Hepatocyte (in vitro differentiated cells): ENCODE results near the gene ZNF224.

Source experiments
- EZH2phosphoT487 ChIP-seq: fragments of 200-600 bp; sonication (generic); IDR thresholded peaks from one replicate; pipeline ENCODE4 v1.6.1; 2018; ENCODE audit warnings: antibody characterized with exemption, mild to moderate bottlenecking, low read depth, moderate library complexity; ENCODE audit not compliant: unreplicated experiment, severe bottlenecking
- TF ChIP-seq, protein P1 (sequence below): fragments of 200-600 bp; sonication (generic); IDR thresholded peaks from 2 replicates; pipeline ENCODE4 v1.5.1; 2016; ENCODE audit warnings: antibody characterized with exemption, mild to moderate bottlenecking; ENCODE audit not compliant: poor library complexity

DNA sequence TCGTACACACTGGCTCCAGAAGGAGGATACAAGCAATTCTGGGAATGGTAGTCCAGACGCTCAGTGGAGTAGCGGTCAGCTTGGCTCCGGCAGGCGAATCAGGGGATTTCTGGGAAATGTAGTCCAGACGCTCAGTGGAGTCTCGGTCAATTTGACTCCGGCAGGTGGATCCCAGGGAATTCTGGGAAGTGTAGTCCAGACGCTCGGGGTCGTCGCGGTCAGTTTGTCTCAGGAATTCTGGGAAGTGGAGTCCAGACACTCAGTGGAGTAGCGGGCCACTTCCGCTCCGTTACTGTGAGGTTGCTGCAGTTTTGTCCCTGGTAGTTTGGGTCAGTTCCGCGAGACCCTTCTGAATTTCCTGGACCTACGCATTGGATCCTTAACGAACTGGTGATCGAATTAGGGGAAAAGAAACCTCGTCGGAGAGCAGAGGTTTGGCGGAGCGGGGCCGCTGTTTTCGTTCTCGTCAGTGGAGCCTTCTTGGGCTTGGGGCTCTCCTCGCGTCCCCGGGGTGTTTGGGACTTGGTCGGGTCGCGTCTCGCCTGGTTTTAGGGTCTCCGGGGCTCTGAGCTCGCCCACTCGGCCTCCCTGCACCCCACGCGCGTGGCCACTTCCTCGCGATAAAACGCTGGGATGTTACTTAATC lies 19.1 kb downstream of the ZNF224 start, which contains the start of gene ZNF225:
- TF ChIP-seq, protein P1, sequence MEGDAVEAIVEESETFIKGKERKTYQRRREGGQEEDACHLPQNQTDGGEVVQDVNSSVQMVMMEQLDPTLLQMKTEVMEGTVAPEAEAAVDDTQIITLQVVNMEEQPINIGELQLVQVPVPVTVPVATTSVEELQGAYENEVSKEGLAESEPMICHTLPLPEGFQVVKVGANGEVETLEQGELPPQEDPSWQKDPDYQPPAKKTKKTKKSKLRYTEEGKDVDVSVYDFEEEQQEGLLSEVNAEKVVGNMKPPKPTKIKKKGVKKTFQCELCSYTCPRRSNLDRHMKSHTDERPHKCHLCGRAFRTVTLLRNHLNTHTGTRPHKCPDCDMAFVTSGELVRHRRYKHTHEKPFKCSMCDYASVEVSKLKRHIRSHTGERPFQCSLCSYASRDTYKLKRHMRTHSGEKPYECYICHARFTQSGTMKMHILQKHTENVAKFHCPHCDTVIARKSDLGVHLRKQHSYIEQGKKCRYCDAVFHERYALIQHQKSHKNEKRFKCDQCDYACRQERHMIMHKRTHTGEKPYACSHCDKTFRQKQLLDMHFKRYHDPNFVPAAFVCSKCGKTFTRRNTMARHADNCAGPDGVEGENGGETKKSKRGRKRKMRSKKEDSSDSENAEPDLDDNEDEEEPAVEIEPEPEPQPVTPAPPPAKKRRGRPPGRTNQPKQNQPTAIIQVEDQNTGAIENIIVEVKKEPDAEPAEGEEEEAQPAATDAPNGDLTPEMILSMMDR, result no peak
- TF ChIP-seq EZH2phosphoT487, result no peak
